GM19328 (cell line): ENCODE measurements around the gene LRRC8A.
"Not testable (repeated sequence)": the region's sequence is repeated elsewhere in the genome, so short reads cannot be mapped to it uniquely, and the experiment has no call there.

Source experiments
- ATAC-seq: cut with Tn5 transposase; IDR thresholded peaks from one replicate; pipeline ENCODE4 v1.9.1; 2021; ENCODE audit warnings: mild to moderate bottlenecking, moderate library complexity; ENCODE audit not compliant: unreplicated experiment

Gene LRRC8A

GRCh38 chr9:128863647-128864046, 18.3 kb upstream of the LRRC8A start:
- no peak for ATAC-seq

- ATAC-seq, result no peak
Measured at GRCh38 chr9:128870128-128870940, 11.6 kb upstream of the LRRC8A start.

DNA sequence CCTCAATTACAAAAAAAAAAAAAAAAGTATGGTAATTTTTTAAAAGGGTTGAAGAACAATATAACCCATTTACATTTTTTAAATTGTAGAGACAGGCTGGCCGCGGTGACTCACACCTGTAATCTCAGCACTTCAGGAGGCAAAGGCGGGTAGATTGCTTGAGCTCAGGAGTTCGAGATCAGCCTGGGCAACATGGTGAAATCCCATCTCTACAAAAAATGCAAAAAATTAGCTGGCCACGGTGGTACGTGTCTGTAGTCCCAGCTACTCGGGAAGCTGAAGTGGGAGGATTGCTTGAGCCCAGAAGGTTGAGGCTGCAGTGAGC, 11.0 kb upstream of the LRRC8A start:
- ATAC-seq, result not testable (repeated sequence)

GRCh38 chr9:128877852-128878251, 4.1 kb upstream of the LRRC8A start:
- ATAC-seq, result no peak

DNA sequence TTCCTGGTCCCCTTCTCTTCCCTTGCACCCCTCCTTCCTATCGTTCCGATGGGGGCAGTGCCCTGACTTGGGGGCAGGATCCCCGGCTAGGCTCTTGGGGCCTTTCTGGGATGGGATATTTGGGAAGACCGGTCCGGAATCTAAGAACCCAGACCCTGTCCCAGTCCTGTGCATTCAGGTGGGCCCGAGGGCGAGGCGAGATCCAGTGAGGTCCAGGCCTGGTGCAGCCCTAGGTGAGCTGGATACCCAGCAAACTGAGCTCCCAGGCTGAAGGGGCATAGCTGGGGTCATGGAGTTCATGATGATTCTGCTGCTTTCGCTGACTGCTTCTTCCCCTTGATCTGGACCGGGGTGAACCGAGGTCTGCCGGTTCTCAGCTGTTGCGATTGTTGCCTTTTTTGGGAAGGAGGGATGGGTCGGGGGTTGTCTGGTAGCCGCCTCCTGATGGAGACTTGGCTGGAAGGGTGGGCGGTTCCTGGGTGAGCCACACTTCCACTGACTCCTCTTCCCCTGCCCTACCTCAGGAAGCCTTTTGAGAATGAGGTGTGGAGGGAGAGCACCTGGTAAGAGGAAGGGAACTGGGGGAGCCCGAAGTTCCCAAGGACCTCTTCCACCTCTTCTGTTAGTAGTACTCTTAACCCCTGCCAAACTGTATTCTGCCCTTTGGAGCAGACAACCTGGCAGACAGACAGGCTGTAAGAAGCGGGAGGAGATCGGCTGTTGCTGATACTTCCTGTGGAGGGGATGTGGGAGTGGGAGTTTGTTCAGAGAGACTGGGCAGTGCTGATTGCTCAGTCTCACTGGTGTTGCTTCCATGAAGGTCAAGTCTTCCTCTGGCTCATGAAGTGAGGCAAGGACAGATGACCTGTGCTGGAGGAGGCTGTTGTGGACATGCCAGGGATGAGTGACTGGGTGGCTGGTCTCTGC, 1.0 kb downstream of the LRRC8A start:
- ATAC-seq, result peak; percentile 2

GRCh38 chr9:128884164-128884563, 2.2 kb downstream of the LRRC8A start:
- ATAC-seq, result no peak

DNA sequence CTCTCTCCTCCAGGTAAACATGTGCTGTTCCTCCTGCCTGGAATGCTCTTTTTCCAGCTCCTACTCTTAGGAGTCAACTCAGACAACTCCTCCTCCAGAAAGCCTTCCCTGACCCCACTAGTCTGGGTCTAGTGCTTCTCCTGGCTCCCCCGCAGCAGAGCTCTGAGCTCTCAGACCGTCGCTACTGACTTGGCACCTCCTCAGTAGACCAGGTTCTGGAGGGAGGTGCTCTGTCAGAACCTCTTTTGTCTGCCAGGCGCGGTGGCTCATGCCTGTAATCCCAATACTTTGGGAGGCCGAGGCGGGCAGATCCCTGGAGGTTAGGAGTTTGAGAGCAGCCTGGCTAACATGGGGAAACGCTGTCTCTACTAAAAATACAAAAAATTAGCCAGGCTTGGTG, 3.4 kb downstream of the LRRC8A start:
- ATAC-seq, result no peak

DNA sequence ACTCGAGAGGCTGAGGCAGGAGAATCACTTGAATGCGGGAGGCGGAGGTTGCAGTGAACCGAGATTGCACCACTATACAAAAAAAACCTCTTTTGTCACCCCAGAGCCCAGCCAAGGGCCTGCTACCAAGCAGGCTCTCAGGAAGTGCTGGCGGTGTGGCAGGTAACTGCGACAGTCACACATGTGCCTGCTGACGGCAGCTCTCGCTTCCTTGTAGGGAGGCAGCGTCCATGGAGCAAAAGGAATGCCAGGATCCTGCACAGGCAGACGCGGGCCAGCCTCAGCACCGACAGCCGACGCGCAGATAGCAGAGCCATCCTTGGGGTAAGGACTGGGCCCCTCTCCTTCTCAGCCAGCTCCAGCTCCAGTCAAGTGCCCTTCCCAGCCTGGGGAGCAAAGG, 3.9 kb downstream of the LRRC8A start:
- no peak for ATAC-seq

DNA sequence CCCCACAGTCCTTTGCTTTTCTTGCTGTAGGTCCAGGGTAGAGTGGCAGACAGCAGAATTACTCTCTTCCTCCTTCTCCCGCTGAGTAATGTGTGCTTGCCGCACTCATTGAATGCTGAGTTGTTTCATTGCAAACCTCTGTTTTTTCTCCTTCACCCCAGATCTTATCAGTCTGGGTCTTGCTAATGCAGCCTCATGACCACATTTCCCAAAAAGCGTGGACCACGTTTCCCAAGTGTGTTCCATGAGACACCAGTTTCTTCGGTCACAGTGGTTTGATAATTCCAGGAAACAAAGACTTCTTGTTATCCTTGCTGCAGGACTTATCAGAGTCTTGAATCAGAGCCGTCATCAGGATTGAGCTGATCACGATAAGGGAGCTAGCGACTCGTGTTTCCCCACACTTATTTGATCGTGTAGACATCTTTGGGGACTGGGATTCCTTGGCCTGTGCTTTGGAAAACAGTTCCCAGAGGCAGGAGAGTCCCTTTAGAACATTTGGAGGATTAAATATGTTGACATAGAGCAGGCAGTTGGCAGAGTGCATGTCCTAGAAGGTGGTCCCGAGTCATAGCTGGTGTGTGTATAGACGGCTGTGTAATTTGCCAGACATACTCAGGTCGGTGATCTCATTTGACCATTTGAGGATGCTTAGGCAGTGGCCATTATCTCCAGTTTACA, 4.4 kb downstream of the LRRC8A start:
- no peak for ATAC-seq

- no peak for ATAC-seq
Measured at GRCh38 chr9:128887049-128887448, 5.1 kb downstream of the LRRC8A start.

DNA sequence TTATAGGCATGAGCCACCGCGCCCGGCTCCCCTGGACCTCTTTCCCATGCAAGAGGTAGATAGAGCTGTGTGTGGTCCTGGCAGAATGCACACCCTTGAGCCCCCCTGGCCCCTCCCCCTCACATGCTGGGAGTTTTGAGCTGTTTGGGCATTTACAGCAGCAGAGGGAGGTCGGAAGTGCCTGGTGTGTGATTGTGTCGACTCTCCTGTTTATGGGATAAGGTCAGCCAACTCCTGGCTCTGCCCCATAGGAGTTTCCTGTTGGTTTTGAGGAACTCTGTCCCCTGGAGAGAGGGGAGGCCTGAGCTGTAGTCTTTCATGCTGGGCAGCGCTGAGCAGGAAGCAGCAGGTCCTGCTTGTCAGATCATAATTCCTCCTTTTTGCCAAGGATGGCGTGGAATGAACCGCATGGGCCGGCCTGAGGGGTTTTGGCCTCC, 6.0 kb downstream of the LRRC8A start:
- ATAC-seq, result no peak

DNA sequence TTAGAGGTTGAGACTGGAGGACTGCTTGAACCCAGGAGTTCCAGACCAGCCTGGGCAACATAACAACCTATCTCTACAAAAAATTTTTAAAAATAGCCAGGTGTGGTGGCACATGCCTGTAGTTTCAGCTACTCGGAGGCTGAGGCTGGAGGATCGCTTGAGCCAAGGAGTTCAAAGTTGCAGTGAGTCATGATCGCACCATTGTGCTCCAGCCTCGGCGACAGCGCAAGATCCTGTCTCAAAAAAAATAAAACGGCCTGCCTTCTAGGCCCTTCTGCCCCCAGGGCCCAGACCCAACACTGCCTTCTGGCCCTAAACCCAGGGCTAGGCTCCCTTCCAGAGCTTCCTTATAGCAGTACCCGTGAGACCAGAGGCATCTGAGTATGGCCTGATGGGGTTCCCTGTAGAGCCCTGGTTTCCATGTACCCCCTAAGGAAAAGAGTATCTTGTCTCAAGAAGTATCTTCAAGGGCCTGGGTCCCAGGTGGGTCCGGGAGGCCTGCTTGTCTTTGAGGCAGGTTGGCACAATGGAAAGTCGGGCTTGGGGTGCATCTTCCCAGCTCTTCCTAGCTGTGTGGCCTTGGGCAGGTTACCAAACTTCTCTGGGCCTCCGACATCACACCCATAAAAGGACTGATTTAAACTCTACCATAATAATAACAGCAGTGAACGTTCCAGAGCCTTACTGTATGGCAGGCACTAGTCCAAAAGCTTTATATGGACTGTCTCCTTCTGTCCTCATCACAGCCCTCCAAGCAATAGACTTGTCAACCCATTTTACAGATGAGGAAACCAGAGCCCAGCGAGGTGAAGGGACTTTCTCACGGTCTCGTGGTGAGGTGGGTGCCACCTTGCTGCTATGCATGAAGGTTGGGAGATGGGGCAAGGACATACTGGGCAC, 9.6 kb downstream of the LRRC8A start:
- ATAC-seq, result no peak

DNA sequence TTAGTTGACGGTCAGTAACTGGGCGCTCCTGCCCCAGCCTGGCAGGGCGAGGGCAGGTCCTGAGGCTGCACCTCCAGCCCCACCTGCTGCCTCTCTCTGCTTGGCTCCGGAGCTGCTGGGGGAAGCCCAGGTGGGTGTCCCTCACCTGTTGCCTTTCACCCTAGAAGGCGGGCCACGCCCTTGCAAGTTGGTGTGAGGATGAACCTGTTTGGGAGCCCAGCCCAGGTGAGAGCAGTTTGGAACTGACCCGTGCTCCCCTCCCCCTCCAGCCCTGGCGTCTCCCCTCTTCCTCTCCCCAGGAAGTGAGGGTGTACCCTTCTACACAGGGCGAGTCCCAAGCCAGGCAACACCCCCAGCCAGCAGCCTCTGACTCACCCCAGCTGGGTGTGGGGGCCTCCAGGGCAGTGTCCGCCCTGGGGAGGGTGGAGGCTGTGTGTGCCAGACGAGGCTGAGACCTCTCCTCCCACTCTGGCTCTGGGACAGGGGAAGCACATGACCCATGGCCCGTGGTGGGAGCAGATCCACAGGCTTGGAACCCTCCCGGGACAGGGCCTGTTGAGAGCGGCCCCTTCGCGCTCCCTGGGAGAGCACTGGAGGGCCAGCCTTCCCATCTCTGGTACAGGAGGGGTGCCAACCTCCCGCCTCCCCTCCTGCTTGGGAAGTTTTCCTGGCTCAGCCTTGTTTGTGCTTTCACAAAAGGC, 10.4 kb downstream of the LRRC8A start:
- no peak for ATAC-seq

- ATAC-seq, result no peak
Measured at GRCh38 chr9:128893354-128893753, 11.4 kb downstream of the LRRC8A start.

GRCh38 chr9:128894764-128895163, 12.8 kb downstream of the LRRC8A start:
- ATAC-seq, result no peak

GRCh38 chr9:128895556-128895955, 13.6 kb downstream of the LRRC8A start:
- no peak for ATAC-seq

GRCh38 chr9:128898382-128898781, 16.4 kb downstream of the LRRC8A start:
- no peak for ATAC-seq

GRCh38 chr9:128898845-128899565, 17.1 kb downstream of the LRRC8A start:
- ATAC-seq, result no peak
